M059J (cell line): ENCODE data around the gene GAPDH. TPM values are rescaled to one million over a fixed set of nuclear protein-coding genes. Genes with fewer than 3 reads are reported as not detected.
"Not testable (repeated sequence)": the region's sequence is repeated elsewhere in the genome, so short reads cannot be mapped to it uniquely, and the experiment has no call there.

Source experiments
- DNase-seq: peaks from one replicate; pipeline ENCODE4 v3.0.0-alpha.2; 2012; ENCODE audit warnings: low read depth
- total RNA-seq: library from RNA; depleted of rRNA; stranded (reverse); fragments of >200 nt; shearing (Covaris generic); gene quantifications from 2 replicates; pipeline ENCODE4 v1.2.3, GENCODE V29; 2014; rRNA removed

Gene GAPDH
- total RNA-seq, 1 experiment from 2014 or later, result 8,157 TPM

- peak; percentile 44 for DNase-seq
Measured at GRCh38 chr12:6563448-6564050, 29.2 kb downstream of the GAPDH start.

DNA sequence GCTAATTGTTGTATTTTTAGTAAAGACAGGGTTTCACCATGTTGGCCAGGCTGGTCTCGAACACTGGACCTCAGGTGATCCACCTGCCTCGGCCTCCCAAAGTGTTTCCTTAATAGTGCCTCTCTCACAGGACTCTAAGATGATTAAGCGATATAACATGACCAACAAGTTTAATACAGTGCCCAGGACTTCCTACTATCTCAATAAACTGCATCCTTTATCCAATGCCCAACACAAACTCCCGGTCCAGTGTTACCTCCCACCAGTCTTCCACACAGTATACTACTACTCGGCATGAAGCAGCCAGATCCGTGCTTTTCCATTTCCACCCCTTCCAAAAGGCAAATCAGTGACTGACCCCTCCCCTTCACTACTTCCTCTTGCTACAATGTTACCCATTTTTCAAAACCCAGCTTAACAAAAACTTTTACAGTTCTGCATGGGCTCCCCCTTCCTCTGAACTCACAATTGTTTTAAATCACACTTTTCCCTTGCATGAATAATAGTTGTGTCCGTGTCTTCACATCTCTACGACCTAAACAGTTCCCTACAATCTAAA is 32.9 kb downstream of the GAPDH start:
- no peak for DNase-seq

- no peak for DNase-seq
Measured at GRCh38 chr12:6569312-6569711, 35.0 kb downstream of the GAPDH start.

DNA sequence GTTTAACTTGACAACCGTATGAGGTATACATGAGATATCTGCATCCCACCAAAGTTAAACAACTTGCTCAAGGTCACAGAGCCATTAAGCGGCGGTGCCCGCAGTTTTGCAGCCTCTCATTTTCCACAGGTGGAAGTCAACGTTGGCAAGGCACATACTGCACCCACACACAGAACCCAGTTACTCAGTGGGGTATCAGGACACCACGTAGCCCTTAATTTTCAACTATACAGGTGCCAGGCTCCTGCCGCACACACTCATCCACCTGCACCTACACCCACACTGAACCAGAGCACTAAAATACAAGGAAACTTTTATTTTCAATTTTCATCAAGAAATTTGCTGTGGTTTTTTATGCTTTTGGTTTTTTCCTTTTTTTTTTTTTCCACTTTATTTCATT is 35.5 kb downstream of the GAPDH start:
- no peak for DNase-seq

DNA sequence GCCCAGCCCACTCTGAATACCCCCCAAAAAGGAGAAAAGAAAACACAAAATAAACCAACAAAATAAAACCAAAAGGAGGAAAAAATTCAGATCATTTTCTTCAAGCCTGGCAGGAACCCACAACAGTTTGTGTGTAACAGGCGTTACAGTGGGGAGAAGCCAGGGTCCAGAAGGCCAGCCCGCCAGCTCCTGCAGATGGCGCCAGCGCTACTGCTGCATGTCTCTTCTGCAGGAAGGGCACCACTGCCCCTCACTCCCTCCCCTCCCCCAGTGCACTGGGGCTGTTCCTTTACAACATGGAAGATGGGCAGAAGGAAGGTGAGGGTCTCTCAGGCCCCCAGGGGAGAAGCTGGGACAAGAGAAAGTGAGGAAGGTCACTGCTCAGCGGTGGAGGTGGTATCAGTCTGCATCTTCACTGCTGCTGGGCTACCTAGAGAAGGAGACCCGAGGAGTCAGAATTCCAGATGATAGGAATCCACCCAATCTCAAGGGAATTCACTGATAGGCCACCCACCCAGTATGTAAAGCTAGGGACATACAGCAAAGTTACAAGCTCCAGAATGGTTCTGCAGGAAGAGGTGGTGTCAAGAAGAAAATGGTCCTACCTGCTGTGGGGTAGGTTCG is 36.1 kb downstream of the GAPDH start:
- DNase-seq, result peak; percentile 49

GRCh38 chr12:6573001-6573400 is 38.7 kb downstream of the GAPDH start:
- DNase-seq, result no peak

- DNase-seq, result no peak
Measured at GRCh38 chr12:6574576-6575295, 40.4 kb downstream of the GAPDH start.

GRCh38 chr12:6575648-6576047 is 41.3 kb downstream of the GAPDH start:
- DNase-seq, result no peak

DNA sequence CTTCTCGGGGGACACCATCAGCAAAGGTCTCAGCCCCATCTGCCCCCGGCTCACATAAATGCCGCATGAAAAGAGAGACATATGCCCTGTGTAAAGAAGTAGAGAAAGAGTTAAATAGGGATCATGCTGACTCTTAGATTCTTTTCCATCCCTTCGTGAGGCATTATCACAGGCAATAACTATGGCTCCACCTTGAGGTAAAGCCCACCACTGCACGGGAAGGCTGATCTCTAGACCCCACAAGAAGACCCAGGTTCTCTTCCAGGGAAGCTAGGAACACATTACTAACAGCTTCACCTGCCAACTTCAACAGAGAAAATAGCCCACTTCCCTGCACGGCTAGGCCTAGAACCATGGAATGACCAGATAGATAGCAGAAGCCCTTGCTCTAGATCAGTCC is 47.9 kb downstream of the GAPDH start:
- DNase-seq, result no peak

DNA sequence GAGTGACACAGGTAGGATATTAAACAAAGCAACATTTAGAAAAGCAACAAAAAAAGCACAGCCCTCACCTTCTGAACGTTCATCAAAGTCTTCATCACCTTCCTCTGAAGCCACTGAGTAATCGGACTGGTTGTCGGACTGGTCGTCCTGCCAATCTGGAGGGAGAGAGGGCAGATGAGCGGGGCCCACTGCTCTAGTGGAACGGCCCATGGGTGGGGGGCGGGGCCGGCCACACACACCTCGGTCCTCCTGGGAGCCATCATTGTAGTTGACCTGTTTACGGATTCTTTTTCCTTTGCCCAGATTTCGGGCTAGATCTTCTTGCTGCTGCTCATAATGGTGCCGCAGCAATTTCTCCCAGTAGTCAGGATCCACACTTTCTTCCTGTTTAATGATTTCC is 48.6 kb downstream of the GAPDH start:
- DNase-seq, result no peak

- DNase-seq, result no peak
Measured at GRCh38 chr12:6584293-6584692, 50.0 kb downstream of the GAPDH start.

DNA sequence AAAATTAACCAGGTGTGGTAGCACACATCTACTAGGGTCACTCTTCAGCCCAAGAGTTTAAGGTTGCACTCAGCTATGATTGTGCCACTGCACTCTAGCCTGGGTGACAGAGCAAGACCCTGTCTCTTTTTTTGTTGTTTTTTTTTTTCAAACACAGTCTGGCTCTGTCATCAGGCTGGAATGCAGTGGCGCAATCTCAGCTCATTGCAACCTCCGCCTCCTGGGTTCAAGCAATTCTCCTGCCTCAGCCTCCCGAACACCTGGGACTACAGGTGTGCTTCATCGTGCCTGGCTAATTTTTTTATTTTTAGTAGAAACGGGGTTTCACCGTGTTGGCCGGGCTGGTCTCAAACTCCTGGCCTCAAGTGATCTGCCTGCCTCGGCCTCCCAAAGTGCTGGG is 52.3 kb downstream of the GAPDH start:
- DNase-seq, result not testable (repeated sequence)

Other genes starting within 250 kb of the GAPDH start
- 0.05 TPM in 1 of 2 replicates, not detected in the other for gene PLEKHG6, start 223.8 kb upstream of the GAPDH start, total RNA-seq
- gene TNFRSF1A, start 192.4 kb upstream of the GAPDH start, total RNA-seq, result 180 and 233 TPM in 2 replicates
- 1.5 and 4.5 TPM in 2 replicates for gene SCNN1A, start 159.0 kb upstream of the GAPDH start, total RNA-seq
- gene LTBR, start 150.4 kb upstream of the GAPDH start, total RNA-seq, result 0.34 and 0.49 TPM in 2 replicates
- gene CD27, start 89.6 kb upstream of the GAPDH start, total RNA-seq, result not detected in 2 replicates
- gene TAPBPL, start 82.5 kb upstream of the GAPDH start, total RNA-seq, result 5.4 and 12.1 TPM in 2 replicates
- 0.96 and 2.6 TPM in 2 replicates for gene VAMP1, start 63.8 kb upstream of the GAPDH start, total RNA-seq
- 141 and 159 TPM in 2 replicates for gene MRPL51, start 41.3 kb upstream of the GAPDH start, total RNA-seq
- 61.8 and 117 TPM in 2 replicates for gene NCAPD2, start 40.4 kb upstream of the GAPDH start, total RNA-seq
- gene IFFO1, start 21.5 kb downstream of the GAPDH start, total RNA-seq, result 5.4 and 13.4 TPM in 2 replicates
- 29.8 and 47.0 TPM in 2 replicates for gene NOP2, start 33.8 kb downstream of the GAPDH start, total RNA-seq
- 131 and 207 TPM in 2 replicates for gene CHD4, start 72.9 kb downstream of the GAPDH start, total RNA-seq
- gene LPAR5, start 101.4 kb downstream of the GAPDH start, total RNA-seq, result 0.27 TPM in 1 of 2 replicates, not detected in the other
- gene ACRBP, start 112.9 kb downstream of the GAPDH start, total RNA-seq, result not detected in 2 replicates
- 19.3 and 37.8 TPM in 2 replicates for gene ING4, start 128.6 kb downstream of the GAPDH start, total RNA-seq
- 18.1 and 25.0 TPM in 2 replicates for gene ZNF384, start 154.9 kb downstream of the GAPDH start, total RNA-seq
- 0.12 TPM in 1 of 2 replicates, not detected in the other for gene PIANP, start 166.3 kb downstream of the GAPDH start, total RNA-seq
- gene COPS7A, start 189.5 kb downstream of the GAPDH start, total RNA-seq, result 60.2 and 66.0 TPM in 2 replicates
- gene MLF2, start 218.6 kb downstream of the GAPDH start, total RNA-seq, result 274 and 278 TPM in 2 replicates
- 136 and 216 TPM in 2 replicates for gene PTMS, start 231.8 kb downstream of the GAPDH start, total RNA-seq
- gene LAG3, start 238.0 kb downstream of the GAPDH start, total RNA-seq, result not detected in 2 replicates